Measurements from ENCODE around the gene CCBE1. TPM values are rescaled to one million over a fixed set of nuclear protein-coding genes. Genes with fewer than 3 reads are reported as not detected.

Gene CCBE1
- total RNA-seq, 1 experiment from 2014 or later = not detected

DNA sequence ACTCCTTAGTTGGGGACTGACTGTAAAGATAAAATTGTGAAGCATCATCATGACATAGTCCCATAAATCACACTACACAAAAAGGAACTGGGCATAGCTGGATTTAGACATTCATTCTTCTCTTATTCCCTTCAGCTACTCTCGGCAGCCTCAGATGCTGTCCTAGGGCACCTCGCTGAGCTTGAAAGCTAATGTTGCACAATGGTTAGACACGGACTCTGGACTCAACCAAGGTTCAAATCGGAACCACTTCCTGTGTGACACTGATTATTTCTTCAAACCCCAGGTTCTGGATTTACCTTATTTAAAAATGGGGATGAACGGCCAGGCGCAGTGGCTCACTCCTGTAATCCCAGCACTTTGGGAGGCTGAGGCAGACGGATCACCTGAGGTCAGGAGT lies 89.8 kb downstream of the CCBE1 start:
- no peak for DNase-seq (ENCODE audit: low read depth)
- in situ Hi-C loops (cut with HindIII; ENCODE audit: low pct_unique_long_range_greater_than_20kb, low sequenced_read_pairs) = no loop called here

DNA sequence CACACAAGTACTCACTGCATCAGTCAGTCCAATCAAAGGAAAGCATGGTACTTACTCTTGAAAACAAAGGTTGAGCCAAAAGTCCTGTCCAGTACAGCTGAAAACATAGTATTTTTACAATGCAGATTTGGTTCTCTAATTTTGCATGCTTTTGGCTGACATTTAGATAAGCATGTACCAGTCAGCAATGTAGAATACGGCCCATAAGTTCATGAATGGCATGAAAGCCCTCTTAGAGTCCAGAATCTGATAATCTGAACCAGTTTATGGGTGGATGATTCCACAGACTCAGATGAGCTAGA lies 90.2 kb downstream of the CCBE1 start:
- no peak for DNase-seq (ENCODE audit: low read depth)
- in situ Hi-C loops (cut with HindIII; ENCODE audit: low pct_unique_long_range_greater_than_20kb, low sequenced_read_pairs) = no loop called here

DNA sequence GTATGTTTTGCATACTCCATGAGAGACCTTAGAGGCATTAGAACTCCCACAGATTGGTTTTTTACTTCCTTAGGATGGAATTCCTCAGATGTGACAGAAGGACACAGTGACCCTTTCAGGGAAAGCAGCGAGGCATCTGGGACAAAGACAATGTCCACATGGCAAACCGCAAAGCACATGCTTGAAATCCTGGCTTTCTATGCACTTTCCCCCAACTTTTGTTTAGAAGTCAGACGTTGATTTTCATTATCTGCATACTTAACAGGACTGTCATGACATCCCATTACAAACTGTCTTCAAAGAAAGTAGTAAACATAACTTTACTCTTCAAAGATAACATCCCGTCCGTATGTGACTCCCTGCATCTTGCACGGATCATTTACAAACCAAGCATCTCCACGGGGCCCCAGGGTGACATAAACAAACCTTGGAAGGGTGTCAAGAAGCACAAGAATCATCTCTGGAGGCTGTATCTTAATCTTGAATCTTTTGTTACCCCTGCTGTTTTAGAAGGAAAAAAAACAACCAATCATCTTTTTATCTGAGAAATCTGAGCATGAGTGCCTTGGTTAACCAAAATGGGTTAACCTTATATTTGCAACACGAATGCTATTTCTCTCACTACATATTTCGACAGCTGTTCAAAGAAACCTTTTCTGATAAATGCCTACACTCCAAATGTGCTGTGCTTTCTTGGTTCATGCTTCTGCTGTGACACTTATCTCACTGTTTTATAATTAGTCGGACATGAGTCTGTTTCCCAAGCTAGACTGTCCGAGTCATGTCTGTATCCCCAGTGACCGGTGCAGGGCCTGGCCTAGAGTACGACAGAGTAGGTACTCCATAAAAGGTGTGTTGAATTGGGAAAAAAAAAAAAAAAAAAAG lies 90.8 kb downstream of the CCBE1 start:
- DNase-seq (ENCODE audit: low read depth) = no peak
- in situ Hi-C loops (cut with HindIII; ENCODE audit: low pct_unique_long_range_greater_than_20kb, low sequenced_read_pairs) = no loop called here

DNA sequence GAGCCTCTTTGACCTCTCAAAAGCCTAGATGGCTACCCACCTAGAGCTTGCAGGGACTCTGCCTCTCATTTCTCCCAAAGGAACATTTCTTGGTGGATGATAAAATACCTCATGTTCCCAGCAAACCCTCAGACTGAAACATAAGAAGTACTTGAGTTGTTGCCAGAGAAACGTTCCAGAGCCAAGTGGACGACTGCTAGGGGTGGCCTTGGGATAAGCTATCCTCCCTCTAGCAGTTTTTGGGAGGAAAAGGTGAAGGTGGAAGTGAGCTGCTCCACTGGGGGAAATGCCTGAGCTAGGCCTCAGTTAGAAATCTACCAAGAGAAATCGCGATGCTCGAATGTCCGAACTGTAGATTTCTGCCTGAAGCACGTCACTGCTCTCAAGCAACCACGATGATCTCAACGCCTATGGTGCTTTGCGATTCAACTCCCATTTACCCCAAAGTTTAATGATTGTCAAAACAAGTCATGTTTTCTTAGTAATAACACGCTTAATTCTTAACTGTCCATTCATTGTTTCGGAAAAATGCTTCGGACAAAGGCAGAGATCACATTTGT lies 91.5 kb downstream of the CCBE1 start:
- DNase-seq (ENCODE audit: low read depth) = no peak
- in situ Hi-C loops (cut with HindIII; ENCODE audit: low pct_unique_long_range_greater_than_20kb, low sequenced_read_pairs) = no loop called here

DNA sequence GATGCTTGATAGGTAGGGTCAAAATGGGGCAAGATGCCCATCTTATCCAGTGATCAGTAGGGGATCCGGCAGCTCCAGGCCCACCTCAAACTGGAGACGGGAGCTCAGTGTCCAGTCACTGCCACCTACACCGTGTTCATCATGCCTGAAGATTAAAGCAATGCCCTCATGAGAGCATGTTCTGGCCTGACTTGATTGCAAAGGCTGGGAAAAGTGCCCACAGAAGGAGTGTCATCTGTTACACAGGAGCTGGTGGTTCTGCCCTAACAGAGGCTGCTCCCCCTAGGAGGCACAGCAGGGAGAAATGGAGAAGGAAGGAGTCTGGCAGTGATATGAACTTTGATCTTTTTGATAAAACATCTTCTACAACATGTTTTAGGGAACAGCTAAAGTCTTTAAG lies 92.3 kb downstream of the CCBE1 start:
- in situ Hi-C loops (cut with HindIII; ENCODE audit: low pct_unique_long_range_greater_than_20kb, low sequenced_read_pairs) = no loop called here
- no peak for DNase-seq (ENCODE audit: low read depth)

DNA sequence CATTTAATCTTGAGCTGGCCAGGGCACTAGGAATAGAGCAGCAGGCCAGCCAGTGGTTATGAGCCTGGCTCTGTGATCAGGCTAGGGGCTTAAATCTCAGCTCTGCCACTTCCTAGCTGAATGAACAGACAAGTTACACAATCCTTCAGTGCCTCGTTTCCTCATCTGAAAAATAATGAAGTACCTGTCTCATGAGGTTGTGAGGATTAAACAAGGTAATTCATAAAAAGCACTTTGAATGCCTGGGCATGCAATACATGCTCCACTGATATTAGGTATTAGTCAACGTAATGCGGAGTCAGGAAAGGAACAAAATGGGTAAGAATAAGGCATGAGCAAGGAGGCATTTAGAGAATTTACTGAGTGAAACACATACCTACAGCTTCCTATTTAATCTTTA lies 100.2 kb downstream of the CCBE1 start:
- in situ Hi-C loops (cut with HindIII; ENCODE audit: low pct_unique_long_range_greater_than_20kb, low sequenced_read_pairs) = no loop called here
- no peak for DNase-seq (ENCODE audit: low read depth)

DNA sequence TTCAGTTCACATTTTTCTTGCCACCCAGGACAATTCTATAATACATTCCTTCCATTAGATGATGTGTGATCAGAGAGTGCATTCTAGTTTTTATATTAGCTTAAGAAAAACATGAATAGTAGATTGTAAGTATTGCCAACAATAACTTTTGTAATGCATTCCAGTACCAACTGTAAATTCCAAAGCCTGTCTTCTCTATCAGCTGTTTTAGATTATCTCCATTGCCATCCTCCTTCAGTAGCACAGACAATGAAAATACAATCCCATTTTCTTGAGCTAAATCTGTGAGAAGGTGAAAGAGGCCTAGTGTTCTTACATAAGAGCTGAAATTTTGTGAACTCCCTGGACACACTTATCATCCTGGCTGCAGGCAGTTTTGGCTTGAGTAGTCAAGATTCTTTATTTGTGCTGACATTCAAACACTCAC lies 103.9 kb downstream of the CCBE1 start:
- in situ Hi-C loops (cut with HindIII; ENCODE audit: low pct_unique_long_range_greater_than_20kb, low sequenced_read_pairs) = no loop called here
- no peak for DNase-seq (ENCODE audit: low read depth)

DNA sequence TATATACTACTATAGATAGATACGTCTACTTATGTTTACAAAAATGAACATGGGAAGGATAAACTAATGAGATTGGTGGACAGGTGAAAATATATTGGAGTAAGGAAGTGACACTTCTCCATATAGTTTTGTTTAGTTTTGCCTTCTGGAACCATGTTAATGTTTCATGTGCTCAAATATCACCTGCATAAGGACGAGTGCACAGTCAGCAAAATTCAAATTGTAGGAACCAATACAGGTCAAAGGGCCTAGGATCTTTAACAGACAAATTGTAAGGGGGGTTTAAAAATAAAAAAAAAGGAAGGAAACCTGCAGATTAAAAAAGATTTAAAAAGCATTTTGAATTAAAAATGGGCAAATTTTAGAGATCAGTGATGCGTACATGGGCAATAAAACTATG lies 104.6 kb downstream of the CCBE1 start:
- in situ Hi-C loops (cut with HindIII; ENCODE audit: low pct_unique_long_range_greater_than_20kb, low sequenced_read_pairs) = no loop called here
- DNase-seq (ENCODE audit: low read depth) = no peak

DNA sequence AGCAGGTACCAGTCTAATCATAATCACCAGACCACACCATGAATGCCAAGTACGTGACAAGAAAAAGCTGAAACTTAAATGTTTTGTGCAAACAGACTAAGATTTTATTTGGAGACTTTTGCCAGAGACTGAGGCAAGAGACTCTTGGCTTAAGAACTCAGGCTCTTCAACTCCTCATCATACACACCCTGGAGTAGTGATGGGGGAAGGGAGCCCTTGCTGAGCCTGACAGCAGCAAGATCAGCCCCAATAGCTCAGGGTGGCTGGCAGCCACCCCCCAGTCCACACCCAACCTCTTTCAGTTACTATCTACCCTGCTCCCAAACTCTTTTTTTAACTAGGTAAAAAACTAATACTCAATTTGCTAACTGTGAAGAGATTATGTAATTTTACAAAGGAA lies 114.8 kb downstream of the CCBE1 start:
- in situ Hi-C loops (cut with HindIII; ENCODE audit: low pct_unique_long_range_greater_than_20kb, low sequenced_read_pairs) = no loop called here

DNA sequence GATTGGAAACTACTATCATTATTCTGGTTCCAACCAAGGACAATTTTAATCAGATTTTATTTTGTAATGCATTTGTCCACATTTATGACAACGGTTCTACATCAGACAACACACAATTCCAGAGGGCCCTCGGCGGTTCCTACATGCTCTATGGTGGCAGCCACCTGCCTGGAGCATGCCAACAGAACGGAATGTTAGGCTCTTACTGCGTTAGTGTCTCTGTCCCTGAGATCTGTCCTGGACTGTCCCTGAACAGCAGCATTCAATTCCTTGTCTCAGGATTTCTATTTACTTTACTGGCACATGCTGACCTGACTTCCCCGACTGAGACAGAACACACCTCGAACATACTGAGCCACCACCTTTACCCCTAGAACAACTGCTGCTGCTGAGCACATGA lies 117.7 kb downstream of the CCBE1 start:
- DNase-seq (ENCODE audit: low read depth) = no peak
- in situ Hi-C loops (cut with HindIII; ENCODE audit: low pct_unique_long_range_greater_than_20kb, low sequenced_read_pairs) = no loop called here

More for the DNA sequence above, 114.8 kb downstream of the CCBE1 start:
- DNase-seq (ENCODE audit: low read depth) = no peak

DNA sequence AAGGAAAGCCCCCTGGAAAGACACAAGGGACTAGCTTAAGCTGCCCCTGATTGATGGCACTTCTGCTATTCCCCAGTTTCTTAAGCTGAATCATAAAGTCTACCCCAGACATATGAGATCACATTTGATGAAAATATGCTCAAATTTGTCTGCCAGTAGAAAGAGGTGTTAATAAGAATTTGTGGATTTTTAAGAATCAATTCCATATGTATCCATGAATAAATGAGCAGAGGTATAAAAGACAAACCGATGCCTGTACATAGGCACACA lies 119.9 kb downstream of the CCBE1 start:
- DNase-seq (ENCODE audit: low read depth) = no peak
- in situ Hi-C loops (cut with HindIII; ENCODE audit: low pct_unique_long_range_greater_than_20kb, low sequenced_read_pairs) = no loop called here

DNA sequence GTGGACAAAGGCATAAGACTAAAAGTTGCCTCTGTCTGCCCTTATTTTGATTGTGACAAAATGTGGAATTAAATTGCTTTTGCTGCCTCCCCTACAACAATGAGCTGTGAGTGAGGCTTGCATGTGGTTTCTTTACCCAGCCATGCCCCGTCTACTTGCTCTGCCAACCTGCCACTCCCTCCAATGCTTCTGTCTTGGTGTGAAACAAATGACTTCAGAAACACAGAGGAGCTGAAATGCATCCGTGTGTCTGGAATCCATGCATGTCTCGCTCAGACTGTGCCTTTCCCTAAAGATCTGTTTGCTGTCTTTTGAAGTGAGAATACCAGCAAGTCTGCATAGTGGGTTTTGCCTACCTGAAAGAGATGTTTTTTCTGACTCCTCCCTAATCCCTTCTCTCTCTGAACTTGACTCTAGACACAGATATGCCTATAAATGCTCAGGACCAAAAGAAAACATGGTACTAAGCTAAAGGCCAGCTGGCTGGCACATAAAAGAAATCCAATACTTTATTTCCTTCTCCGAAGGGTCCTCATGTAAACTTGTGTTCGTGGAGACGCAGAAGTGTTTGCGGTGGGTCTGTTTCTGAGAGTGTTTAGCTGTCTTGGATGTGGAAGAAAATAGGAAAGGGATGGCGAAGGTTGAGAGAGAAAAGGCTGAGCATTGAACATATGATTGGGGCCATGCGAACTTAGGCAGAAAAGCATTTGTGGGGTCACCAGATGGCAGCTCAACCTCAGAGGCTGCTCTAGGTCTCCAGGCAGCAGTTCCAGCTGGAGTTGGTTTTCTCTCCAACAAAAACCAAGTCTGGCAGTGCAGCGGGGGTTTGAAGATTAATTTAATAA lies 120.5 kb downstream of the CCBE1 start:
- no peak for DNase-seq (ENCODE audit: low read depth)

DNA sequence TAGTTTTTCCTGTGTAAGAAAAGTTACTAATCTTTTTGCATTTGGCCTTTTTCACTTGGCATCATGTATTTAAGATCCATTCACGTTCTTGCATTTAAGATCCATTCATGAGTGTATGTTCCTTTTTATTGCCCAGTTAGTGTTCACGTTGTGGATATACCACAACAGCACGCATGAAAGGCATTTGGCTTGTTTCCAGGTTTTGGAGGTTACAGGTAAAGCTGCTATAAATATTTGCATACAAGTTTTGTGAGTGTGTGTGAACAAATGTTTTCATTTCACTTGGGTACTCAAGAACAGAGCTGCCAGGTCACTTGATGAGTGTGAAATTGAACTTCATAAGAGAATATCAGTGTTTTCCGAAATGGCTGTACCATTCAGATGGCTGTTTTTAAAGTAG lies 121.2 kb downstream of the CCBE1 start:
- in situ Hi-C loops (cut with HindIII; ENCODE audit: low pct_unique_long_range_greater_than_20kb, low sequenced_read_pairs) = no loop called here
- no peak for DNase-seq (ENCODE audit: low read depth)

More for the DNA sequence above, 120.5 kb downstream of the CCBE1 start:
- in situ Hi-C loops (cut with HindIII; ENCODE audit: low pct_unique_long_range_greater_than_20kb, low sequenced_read_pairs) = no loop called here

DNA sequence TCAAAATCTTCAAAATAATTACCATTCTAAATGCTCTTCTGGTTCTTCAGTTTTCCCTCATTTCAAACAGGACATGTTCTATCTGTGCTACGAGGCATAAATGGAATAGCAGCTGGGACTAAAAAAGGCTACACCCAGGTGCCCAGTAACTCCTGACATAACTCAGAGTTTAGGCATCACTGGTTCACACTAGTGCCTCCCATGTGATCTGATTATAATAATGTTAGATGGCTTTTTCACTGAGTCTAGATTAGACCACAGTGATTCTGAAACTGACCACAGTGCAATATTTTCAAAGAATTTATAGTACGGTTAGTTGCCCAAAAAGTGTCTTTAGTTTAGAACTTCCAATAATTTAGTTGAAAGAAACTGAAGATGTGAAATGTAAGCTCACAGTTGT lies 123.3 kb downstream of the CCBE1 start:
- in situ Hi-C loops (cut with HindIII; ENCODE audit: low pct_unique_long_range_greater_than_20kb, low sequenced_read_pairs) = no loop called here
- no peak for DNase-seq (ENCODE audit: low read depth)

DNA sequence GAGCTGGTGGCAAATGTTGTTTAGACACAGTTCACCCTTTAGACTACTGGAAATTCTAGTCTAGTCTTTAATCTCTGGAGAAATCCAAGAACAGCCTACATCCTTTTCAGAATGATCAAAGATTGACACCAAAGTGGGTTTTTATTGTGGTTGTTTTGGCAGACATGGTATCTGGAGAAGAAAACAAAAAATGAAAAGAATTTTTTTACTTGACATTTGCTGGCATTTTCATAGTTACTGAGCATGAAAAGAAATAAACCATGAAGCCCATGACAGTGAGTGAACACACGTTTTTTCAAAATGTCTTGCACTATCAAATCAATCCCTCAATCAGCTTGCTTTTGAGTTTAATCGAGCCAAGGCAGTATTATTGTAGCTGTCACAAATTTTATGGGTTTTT lies 125.3 kb downstream of the CCBE1 start:
- no peak for DNase-seq (ENCODE audit: low read depth)
- in situ Hi-C loops (cut with HindIII; ENCODE audit: low pct_unique_long_range_greater_than_20kb, low sequenced_read_pairs) = no loop called here

DNA sequence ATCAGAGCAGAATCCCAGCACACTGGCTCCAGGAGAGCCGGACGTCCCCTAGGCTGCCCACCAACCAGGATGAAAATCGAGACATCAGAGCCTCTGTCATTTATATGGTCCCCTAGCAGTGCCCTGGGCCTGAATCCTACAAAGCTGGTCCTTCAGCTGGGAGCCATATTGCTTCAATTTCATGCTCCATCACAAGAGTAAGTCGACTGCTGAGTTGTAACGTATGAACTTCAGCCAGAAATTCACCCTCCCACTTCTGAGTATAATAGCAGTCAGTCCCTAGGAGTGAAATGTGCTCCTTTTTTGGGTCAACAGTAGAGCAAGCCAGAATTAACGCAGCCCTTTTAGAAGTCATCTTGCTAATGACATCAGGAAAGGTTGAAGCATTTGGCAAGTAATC lies 126.4 kb downstream of the CCBE1 start:
- DNase-seq (ENCODE audit: low read depth) = no peak

DNA sequence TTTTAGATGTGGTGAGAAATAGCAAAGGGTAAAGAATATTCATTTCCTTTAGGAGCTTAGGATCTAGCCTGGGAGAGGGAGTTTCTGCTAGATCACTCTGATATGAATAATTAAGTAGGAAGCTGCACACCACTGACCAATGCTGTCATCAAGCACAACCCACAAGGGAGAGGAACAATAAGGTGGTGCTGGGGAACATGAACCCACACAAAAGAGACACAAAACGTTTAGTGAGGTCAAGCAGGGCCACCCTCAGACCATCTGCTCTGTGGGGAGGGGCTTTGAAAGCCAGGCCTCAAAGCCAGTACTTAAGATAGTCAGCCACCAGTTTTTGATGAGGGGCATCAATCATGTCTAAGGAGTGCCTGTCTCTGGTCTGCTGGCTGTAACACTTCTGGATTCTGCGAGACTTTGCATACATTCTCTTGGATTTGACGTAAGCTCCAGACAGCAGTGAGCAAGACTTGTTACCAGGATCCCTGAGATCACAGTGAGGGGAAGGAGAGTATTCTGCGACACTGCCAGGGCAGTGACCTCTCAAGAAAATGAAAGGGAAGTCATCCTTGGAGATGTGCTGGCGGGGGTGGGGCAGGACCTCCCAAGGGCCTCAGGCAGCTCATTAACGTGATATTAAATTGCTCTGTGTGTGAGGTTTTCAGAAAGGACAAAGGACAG lies 127.0 kb downstream of the CCBE1 start:
- DNase-seq (ENCODE audit: low read depth) = no peak
- in situ Hi-C loops (cut with HindIII; ENCODE audit: low pct_unique_long_range_greater_than_20kb, low sequenced_read_pairs) = no loop called here

More for the DNA sequence above, 126.4 kb downstream of the CCBE1 start:
- in situ Hi-C loops (cut with HindIII; ENCODE audit: low pct_unique_long_range_greater_than_20kb, low sequenced_read_pairs) = no loop called here

DNA sequence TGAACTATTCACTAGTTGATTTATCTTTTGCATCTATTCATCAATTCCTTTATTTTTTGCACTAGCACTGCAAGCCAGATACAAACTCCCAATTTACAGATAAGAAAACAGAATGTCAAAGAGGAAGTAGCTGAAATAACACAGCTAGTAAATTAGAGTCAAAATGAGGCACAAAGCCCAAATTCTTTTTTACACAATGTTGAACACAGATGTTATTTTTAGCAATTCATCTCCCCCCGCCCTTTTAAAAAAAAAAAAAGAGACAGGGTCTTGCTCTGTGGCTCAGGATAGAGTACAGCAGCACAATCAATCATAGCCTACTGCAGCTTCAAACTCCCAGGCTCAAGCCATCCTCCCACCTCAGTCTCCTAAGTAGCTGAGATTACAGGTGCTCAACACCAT lies 127.8 kb downstream of the CCBE1 start:
- in situ Hi-C loops (cut with HindIII; ENCODE audit: low pct_unique_long_range_greater_than_20kb, low sequenced_read_pairs) = no loop called here
- no peak for DNase-seq (ENCODE audit: low read depth)

DNA sequence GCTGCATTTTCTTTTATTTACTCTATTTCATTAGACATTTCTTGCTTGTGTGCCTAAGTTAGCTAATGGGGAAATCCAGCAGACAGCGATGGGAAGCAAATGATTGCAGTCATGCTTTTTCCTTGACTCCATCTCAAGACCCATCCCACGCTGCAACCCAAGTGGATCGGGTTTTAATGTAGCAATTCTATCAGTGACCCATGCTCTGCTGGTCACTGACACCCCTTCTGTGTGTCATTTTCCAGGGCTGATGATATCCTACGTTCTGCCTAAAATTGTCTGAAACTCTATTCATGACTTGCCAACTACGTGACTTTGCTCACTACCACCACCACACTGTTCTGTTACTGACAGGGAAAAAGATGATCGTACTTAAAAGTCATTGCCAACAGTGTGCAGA lies 129.8 kb downstream of the CCBE1 start:
- no peak for DNase-seq (ENCODE audit: low read depth)
- in situ Hi-C loops (cut with HindIII; ENCODE audit: low pct_unique_long_range_greater_than_20kb, low sequenced_read_pairs) = no loop called here
